ENCODE results near the gene SDK1. TPM values are rescaled to one million over a fixed set of nuclear protein-coding genes. Genes with fewer than 3 reads are reported as not detected.

Gene SDK1
- polyA plus RNA-seq, 2 of the 4 experiments (the other 2 are of a cell fraction), result 0.12 to 0.28 TPM

- TF ChIP-seq ZC3H11A (IDR thresholded peaks at IDR 0.05), result no peak
- no peak for TF ChIP-seq MAFK (IDR thresholded peaks at IDR 0.05; ENCODE audit: partially characterized antibody)
- no peak for TF ChIP-seq TFCP2L1 (CRISPR knock-in tag; IDR thresholded peaks at IDR 0.05)
- TF ChIP-seq CHD2 (IDR thresholded peaks at IDR 0.05; ENCODE audit: low read length, partially characterized antibody), result no peak
- no peak for TF ChIP-seq FOSL2 (IDR thresholded peaks at IDR 0.05)
- no peak for TF ChIP-seq FOSL2 (CRISPR knock-in tag; IDR thresholded peaks at IDR 0.05)
- WGBS (ENCODE audit: missing lambda C conversion rate), result 32% methylated on average over 6 of the region's 8 CpGs
- FAIRE-seq (no peak), ATAC-seq (no peak), DNase-seq (ENCODE audit: low read depth in 1 of 2, low spot score in 1 of 2) (no peak)
- ChIA-PET POLR2A (no interaction called here), CTCF (interaction anchor here (0.6 to 1.4 kb wide), 4 partner anchors 11 to 458 kb away, joined by 3 read pairs; no protein-coding TSS in a partner anchor)
- Histone ChIP-seq H3K9me3 (peaks cover 4% of the 10 kb centered on the region; the same call in 1 of the 3 replicates), H3K4me1 (no peaks in the 10 kb centered on the region), H3K4me2 (no peak overlapping the region), H3K27ac (no peak overlapping the region), H3K4me3 (no peak overlapping the region)
Measured at GRCh38 chr7:4174016-4174415, 873.0 kb downstream of the SDK1 start.

GRCh38 chr7:4174451-4174850, 873.4 kb downstream of the SDK1 start:
- ChIA-PET CTCF (interaction anchor here (0.7 to 1.4 kb wide), 3 partner anchors 11 to 35 kb away, joined by 3 read pairs; no protein-coding TSS in a partner anchor), POLR2A (no interaction called here)
- H3K9me3 ChIP-seq, result peaks cover 4% of the 10 kb centered on the region; the same call in 1 of the 3 replicates
- FAIRE-seq (no peak), DNase-seq (ENCODE audit: low read depth in 1 of 2, low spot score in 1 of 2) (no peak), ATAC-seq (no peak)
- no peak overlapping the region for H3K27ac ChIP-seq
- TF ChIP-seq USF2 (IDR thresholded peaks at IDR 0.05), result no peak
- no peak for TF ChIP-seq RARB (CRISPR knock-in tag; IDR thresholded peaks at IDR 0.05)
- no peak for TF ChIP-seq SMC3 (IDR thresholded peaks at IDR 0.05)
- TF ChIP-seq HDAC2 (IDR thresholded peaks at IDR 0.05), result no peak
- no peak for TF ChIP-seq HOXB13 (CRISPR knock-in tag; IDR thresholded peaks at IDR 0.05; ENCODE audit: low read depth)
- TF ChIP-seq RAD21 (conservative IDR thresholded peaks at IDR 0.05 in 1 of 2, IDR thresholded peaks at IDR 0.05 in 1 of 2), result no peak
- WGBS (ENCODE audit: missing lambda C conversion rate), result 46% methylated on average over 3 of the region's 11 CpGs
- no peaks in the 10 kb centered on the region for H3K4me1 ChIP-seq
- H3K4me3 ChIP-seq, result no peak overlapping the region
- no peak overlapping the region for H3K4me2 ChIP-seq

GRCh38 chr7:4174884-4175283, 873.8 kb downstream of the SDK1 start:
- Histone ChIP-seq H3K4me3 (no peak overlapping the region), H3K4me1 (no peaks in the 10 kb centered on the region), H3K27ac (no peak overlapping the region), H3K9me3 (peaks cover 4% of the 10 kb centered on the region; the same call in 1 of the 3 replicates), H3K4me2 (no peak overlapping the region)
- 68% methylated on average over 17 of the region's 18 CpGs for WGBS (ENCODE audit: missing lambda C conversion rate)
- ChIA-PET POLR2A (no interaction called here), CTCF (no interaction called here)
- FAIRE-seq (no peak), ATAC-seq (no peak), DNase-seq (ENCODE audit: low read depth in 1 of 2, low spot score in 1 of 2) (no peak)
- TF ChIP-seq MYC (IDR thresholded peaks at IDR 0.05; ENCODE audit: borderline replicate concordance, low read length), result no peak
- TF ChIP-seq SREBF2 (IDR thresholded peaks at IDR 0.05), result no peak
- no peak for TF ChIP-seq HES2 (IDR thresholded peaks at IDR 0.05)
- TF ChIP-seq NR3C1 (IDR thresholded peaks at IDR 0.05), result no peak
- no peak for TF ChIP-seq FOSL2 (IDR thresholded peaks at IDR 0.05)
- no peak for TF ChIP-seq FOSL2 (CRISPR knock-in tag; IDR thresholded peaks at IDR 0.05)
- TF ChIP-seq ZC3H11A (IDR thresholded peaks at IDR 0.05), result no peak
- TF ChIP-seq FOXS1 (CRISPR knock-in tag; IDR thresholded peaks at IDR 0.05), result no peak
- no peak for TF ChIP-seq BCL3 (IDR thresholded peaks at IDR 0.05)
- TF ChIP-seq SMC3 (IDR thresholded peaks at IDR 0.05), result no peak
- TF ChIP-seq RFX5 (IDR thresholded peaks at IDR 0.05), result no peak
- no peak for TF ChIP-seq HDAC2 (IDR thresholded peaks at IDR 0.05)
- no peak for TF ChIP-seq NFE2L2 (conservative IDR thresholded peaks at IDR 0.05; ENCODE audit: low read length)
- no peak for TF ChIP-seq PHF8 (IDR thresholded peaks at IDR 0.05; ENCODE audit: borderline replicate concordance, low read depth)
- TF ChIP-seq CHD2 (IDR thresholded peaks at IDR 0.05; ENCODE audit: low read length, partially characterized antibody), result no peak
- no peak for TF ChIP-seq HMGXB4 (CRISPR knock-in tag; IDR thresholded peaks at IDR 0.05; ENCODE audit: borderline replicate concordance)
- no peak for TF ChIP-seq TP53 (CRISPR knock-in tag; IDR thresholded peaks at IDR 0.05)
- no peak for TF ChIP-seq JUN (IDR thresholded peaks at IDR 0.05)
- TF ChIP-seq E2F6 (IDR thresholded peaks at IDR 0.05; ENCODE audit: borderline replicate concordance, low read depth), result no peak
- TF ChIP-seq TFCP2L1 (CRISPR knock-in tag; IDR thresholded peaks at IDR 0.05), result no peak

All from A549 (cell line).